Activated naive CD4-positive, alpha-beta T cell treated with anti-CD3 and anti-CD28 coated beads, Interleukin-2, amount 10 ng/mL, durations not matched to agents 7 days and 5 days (primary cell): ENCODE data around the gene ZNF83.
"Not testable (repeated sequence)": the region's sequence is repeated elsewhere in the genome, so short reads cannot be mapped to it uniquely, and the experiment has no call there.

ENCODE experiments used
- CTCF ChIA-PET: fragments of 350-600 bp; sonication (Branson Sonifier 250); formaldehyde crosslinking; loops from one replicate; lab custom pipeline; 2021; ENCODE audit warnings: antibody characterized with exemption; lab: Charles Lee
- DNase-seq: peaks from one replicate; pipeline ENCODE4 v3.0.0-alpha.2; 2020
- H3K27ac Mint-ChIP-seq: one replicate; pipeline ENCODE4 v1.8.0; 2021; ENCODE audit warnings: mild to moderate bottlenecking, moderate library complexity, mixed read lengths
- H3K27me3 Mint-ChIP-seq: one replicate; pipeline ENCODE4 v1.8.0; 2021; ENCODE audit warnings: mild to moderate bottlenecking, mixed read lengths
- H3K36me3 Mint-ChIP-seq: one replicate; pipeline ENCODE4 v1.8.0; 2021; ENCODE audit warnings: mixed read lengths
- H3K4me1 Mint-ChIP-seq: one replicate; pipeline ENCODE4 v1.8.0; 2021; ENCODE audit warnings: mixed read lengths
- H3K4me3 Mint-ChIP-seq: one replicate; pipeline ENCODE4 v1.8.0; 2021; ENCODE audit warnings: mild to moderate bottlenecking, moderate library complexity, mixed read lengths
- H3K9me3 Mint-ChIP-seq: one replicate; pipeline ENCODE4 v1.8.0; 2021; ENCODE audit warnings: mixed read lengths

ZNF83 gene

DNA sequence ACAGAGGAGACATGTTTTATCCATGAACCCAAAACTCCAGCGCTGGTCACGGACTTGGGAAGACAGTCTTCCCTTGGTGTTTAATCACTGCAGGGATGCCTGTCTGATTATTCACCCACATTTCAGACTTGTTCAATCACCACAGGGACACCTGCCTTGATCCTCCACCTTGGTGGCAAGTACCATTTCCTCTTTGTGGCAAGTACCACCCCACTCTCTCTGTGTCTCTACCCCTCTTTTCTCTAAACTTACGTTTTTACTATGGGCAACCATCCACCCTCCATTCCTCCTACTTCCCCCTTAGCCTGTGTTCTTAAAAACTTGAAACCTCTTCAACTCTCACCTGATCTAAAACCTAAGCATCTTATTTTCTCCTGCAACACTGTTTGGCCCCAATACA lies 16.8 kb downstream of the ZNF83 start:
- no peaks in the 10 kb centered on the region for H3K27me3 Mint-ChIP-seq
- peaks cover 40% of the 10 kb centered on the region for H3K9me3 Mint-ChIP-seq
- peaks cover 32% of the 10 kb centered on the region for H3K36me3 Mint-ChIP-seq
- no peak for DNase-seq
- H3K27ac Mint-ChIP-seq = no peak overlapping the region
- CTCF ChIA-PET = no interaction called here
- H3K4me1 Mint-ChIP-seq = peaks cover 7% of the 10 kb centered on the region
- no peak overlapping the region for H3K4me3 Mint-ChIP-seq

GRCh38 chr19:52613299-52613906 lies 24.8 kb downstream of the ZNF83 start:
- Mint-ChIP-seq H3K27ac (no peak overlapping the region), H3K27me3 (no peaks in the 10 kb centered on the region), H3K4me1 (no peaks in the 10 kb centered on the region), H3K9me3 (peaks cover 67% of the 10 kb centered on the region), H3K36me3 (peaks cover 88% of the 10 kb centered on the region), H3K4me3 (no peak overlapping the region)
- no peak for DNase-seq
- CTCF ChIA-PET = no interaction called here

DNA sequence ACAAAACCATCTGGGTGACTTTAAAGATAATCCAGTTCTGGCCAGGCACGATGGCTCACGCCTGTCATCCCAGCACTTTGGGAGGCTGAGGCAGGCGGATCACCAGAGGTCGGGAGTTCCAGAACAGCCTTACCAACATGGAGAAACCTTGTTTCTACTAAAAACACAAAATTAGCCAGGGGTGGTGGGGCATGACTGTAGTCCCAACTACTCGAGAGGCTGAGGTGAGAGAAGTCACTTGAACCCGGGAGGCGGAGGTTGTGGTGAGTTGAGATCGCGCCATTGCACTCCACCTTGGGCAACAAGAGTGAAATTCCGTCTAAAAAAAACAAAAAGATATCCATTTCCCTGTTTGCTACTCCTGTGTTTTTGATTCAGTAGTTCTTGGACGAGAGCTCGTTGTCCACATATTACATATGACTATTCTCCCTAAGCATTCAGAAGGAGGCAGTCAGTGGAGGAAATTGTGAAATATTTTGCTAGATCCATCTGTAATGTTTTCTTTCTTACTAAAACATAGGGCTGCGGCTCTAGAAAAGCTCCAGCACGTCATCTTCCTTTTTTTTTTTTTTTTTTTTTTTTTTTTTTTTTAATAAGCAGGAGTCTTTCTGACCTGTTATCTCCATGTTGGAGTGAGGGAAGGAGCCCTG lies 34.5 kb downstream of the ZNF83 start:
- H3K4me3 Mint-ChIP-seq = no peak overlapping the region
- CTCF ChIA-PET = no interaction called here
- peaks cover 24% of the 10 kb centered on the region for H3K4me1 Mint-ChIP-seq
- no peak overlapping the region for H3K27ac Mint-ChIP-seq
- DNase-seq = no peak
- H3K9me3 Mint-ChIP-seq = peaks cover 52% of the 10 kb centered on the region
- H3K27me3 Mint-ChIP-seq = no peaks in the 10 kb centered on the region
- peaks cover 61% of the 10 kb centered on the region for H3K36me3 Mint-ChIP-seq

DNA sequence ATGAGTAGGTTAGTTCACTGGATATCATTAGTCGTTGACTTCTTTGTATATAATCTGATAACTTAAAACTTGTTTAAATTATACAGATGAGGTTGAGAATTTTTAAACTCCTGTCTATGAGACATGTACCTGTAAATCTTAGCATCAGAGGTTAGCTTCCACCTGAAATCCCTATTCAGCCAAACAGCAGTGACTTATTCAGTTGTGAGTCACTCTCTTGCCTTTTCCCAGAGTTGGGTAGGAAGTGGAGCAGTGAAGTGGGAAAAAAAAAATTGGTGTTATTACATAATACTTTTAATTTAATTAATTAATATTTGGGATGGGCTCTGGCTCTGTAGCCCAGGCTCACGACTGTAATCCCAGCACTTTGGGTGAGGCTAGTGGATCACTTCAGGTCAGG lies 35.2 kb downstream of the ZNF83 start:
- Mint-ChIP-seq H3K4me1 (peaks cover 24% of the 10 kb centered on the region), H3K4me3 (peak overlapping the region; percentile 80), H3K27me3 (no peaks in the 10 kb centered on the region), H3K27ac (peak overlapping the region; percentile 65), H3K36me3 (peaks cover 57% of the 10 kb centered on the region), H3K9me3 (peaks cover 53% of the 10 kb centered on the region)
- DNase-seq = no peak
- CTCF ChIA-PET = no interaction called here

GRCh38 chr19:52601974-52602366 lies 36.2 kb downstream of the ZNF83 start:
- Mint-ChIP-seq H3K9me3 (peaks cover 57% of the 10 kb centered on the region), H3K36me3 (peaks cover 61% of the 10 kb centered on the region), H3K4me1 (peaks cover 24% of the 10 kb centered on the region), H3K27ac (peak overlapping the region; percentile 83), H3K4me3 (peak overlapping the region; percentile 80)
- CTCF ChIA-PET = interaction anchor here (0.6 to 1.1 kb wide), 2 partner anchors 244 to 295 kb away, joined by 3 to 4 read pairs; no protein-coding TSS in a partner anchor
- peak; percentile 22 for DNase-seq
- not testable (repeated sequence) for H3K27me3 Mint-ChIP-seq

- Mint-ChIP-seq H3K36me3 (peaks cover 62% of the 10 kb centered on the region), H3K27me3 (no peaks in the 10 kb centered on the region), H3K27ac (peak overlapping the region; percentile 83), H3K4me1 (peaks cover 22% of the 10 kb centered on the region), H3K9me3 (peaks cover 57% of the 10 kb centered on the region), H3K4me3 (peak overlapping the region; percentile 80)
- CTCF ChIA-PET = interaction anchor here (0.6 to 1.1 kb wide), 2 partner anchors 244 to 294 kb away, joined by 3 to 4 read pairs; no protein-coding TSS in a partner anchor
- peak; percentile 96 for DNase-seq
Measured at GRCh38 chr19:52601025-52601973, 36.9 kb downstream of the ZNF83 start.

DNA sequence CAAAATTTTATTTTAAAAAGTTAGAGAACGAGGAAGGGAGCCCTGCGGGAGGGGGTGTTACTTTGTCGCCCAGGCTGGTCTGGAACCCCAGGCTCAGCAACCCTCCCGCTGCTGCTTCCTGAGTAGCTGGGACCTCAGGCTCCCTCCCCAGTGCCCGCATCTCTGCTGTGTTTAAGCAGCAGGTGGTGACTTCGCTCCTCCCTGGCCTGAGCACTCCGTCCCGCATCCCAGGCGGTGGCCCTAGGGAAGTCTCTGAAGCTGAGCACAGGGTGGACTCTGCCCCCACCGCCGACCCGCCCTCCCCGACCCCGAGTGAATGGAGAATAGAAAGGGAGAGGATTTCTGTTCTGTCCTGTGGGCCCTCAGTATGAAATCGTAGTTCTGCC lies 37.5 kb downstream of the ZNF83 start:
- Mint-ChIP-seq H3K27ac (no peak overlapping the region), H3K36me3 (peaks cover 63% of the 10 kb centered on the region), H3K9me3 (peaks cover 58% of the 10 kb centered on the region), H3K4me1 (peaks cover 17% of the 10 kb centered on the region), H3K4me3 (peak overlapping the region; percentile 80), H3K27me3 (no peaks in the 10 kb centered on the region)
- CTCF ChIA-PET = no interaction called here
- DNase-seq = peak; percentile 28

- no peaks in the 10 kb centered on the region for H3K27me3 Mint-ChIP-seq
- CTCF ChIA-PET = no interaction called here
- peaks cover 14% of the 10 kb centered on the region for H3K4me1 Mint-ChIP-seq
- no peak overlapping the region for H3K27ac Mint-ChIP-seq
- H3K9me3 Mint-ChIP-seq = peaks cover 60% of the 10 kb centered on the region
- no peak overlapping the region for H3K4me3 Mint-ChIP-seq
- no peak for DNase-seq
- peaks cover 66% of the 10 kb centered on the region for H3K36me3 Mint-ChIP-seq
Measured at GRCh38 chr19:52599241-52599640, 38.9 kb downstream of the ZNF83 start.

GRCh38 chr19:52593441-52593840 lies 44.7 kb downstream of the ZNF83 start:
- H3K4me3 Mint-ChIP-seq, H3K27ac Mint-ChIP-seq, H3K4me1 Mint-ChIP-seq, CTCF ChIA-PET, DNase-seq, H3K27me3 Mint-ChIP-seq: not testable (repeated sequence)
- H3K36me3 Mint-ChIP-seq = peaks cover 76% of the 10 kb centered on the region
- peaks cover 48% of the 10 kb centered on the region for H3K9me3 Mint-ChIP-seq

DNA sequence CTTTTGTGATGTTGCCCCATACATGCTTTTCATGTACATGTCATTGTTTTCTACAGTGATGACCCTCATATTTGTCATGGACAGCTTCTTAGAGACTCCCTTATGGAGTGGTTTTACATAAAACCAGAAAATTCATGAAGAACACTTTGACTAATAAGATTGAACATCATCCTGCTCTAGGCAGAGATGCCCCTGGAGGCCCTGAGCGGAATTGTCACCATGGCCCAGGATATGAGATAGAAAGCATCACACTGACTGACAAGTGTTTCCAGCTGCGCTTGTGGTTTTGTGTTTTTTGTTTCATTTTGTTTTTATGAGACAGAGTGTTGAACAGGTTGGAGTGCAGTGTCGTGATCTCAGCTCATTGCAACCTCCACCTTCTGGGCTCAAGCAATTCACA lies 45.9 kb downstream of the ZNF83 start:
- Mint-ChIP-seq H3K4me1 (no peaks in the 10 kb centered on the region), H3K27ac (no peak overlapping the region), H3K36me3 (peaks cover 77% of the 10 kb centered on the region), H3K9me3 (peaks cover 46% of the 10 kb centered on the region), H3K4me3 (no peak overlapping the region), H3K27me3 (no peaks in the 10 kb centered on the region)
- CTCF ChIA-PET = no interaction called here
- DNase-seq = peak; percentile 22

DNA sequence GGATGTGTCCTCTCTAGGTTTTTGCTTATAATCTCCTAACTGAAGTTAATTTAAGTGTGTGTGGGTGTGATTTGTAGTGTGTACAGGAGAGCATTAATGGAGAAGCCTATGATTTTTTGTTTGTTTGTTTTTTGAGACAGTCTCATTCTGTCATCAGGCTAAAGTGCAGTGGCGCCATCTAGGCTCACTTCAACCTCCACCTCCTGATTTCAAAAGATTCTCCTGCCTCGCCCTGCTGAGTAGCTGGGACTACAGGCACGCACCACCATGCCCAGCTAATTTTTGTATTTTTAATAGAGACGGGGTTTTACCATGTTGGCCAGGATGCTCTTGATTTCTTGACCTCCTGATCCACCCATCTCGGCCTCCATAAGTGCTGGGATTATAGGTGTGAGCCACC lies 47.4 kb downstream of the ZNF83 start:
- no peak for DNase-seq
- no peak overlapping the region for H3K27ac Mint-ChIP-seq
- no peaks in the 10 kb centered on the region for H3K27me3 Mint-ChIP-seq
- no peak overlapping the region for H3K4me3 Mint-ChIP-seq
- H3K4me1 Mint-ChIP-seq = no peaks in the 10 kb centered on the region
- CTCF ChIA-PET = no interaction called here
- H3K36me3 Mint-ChIP-seq = peaks cover 74% of the 10 kb centered on the region
- peaks cover 37% of the 10 kb centered on the region for H3K9me3 Mint-ChIP-seq

GRCh38 chr19:52585604-52586003 lies 52.6 kb downstream of the ZNF83 start:
- Mint-ChIP-seq H3K27ac (no peak overlapping the region), H3K4me3 (no peak overlapping the region), H3K9me3 (peaks cover 49% of the 10 kb centered on the region), H3K36me3 (peaks cover 85% of the 10 kb centered on the region), H3K4me1 (no peaks in the 10 kb centered on the region), H3K27me3 (no peaks in the 10 kb centered on the region)
- CTCF ChIA-PET = no interaction called here
- no peak for DNase-seq

DNA sequence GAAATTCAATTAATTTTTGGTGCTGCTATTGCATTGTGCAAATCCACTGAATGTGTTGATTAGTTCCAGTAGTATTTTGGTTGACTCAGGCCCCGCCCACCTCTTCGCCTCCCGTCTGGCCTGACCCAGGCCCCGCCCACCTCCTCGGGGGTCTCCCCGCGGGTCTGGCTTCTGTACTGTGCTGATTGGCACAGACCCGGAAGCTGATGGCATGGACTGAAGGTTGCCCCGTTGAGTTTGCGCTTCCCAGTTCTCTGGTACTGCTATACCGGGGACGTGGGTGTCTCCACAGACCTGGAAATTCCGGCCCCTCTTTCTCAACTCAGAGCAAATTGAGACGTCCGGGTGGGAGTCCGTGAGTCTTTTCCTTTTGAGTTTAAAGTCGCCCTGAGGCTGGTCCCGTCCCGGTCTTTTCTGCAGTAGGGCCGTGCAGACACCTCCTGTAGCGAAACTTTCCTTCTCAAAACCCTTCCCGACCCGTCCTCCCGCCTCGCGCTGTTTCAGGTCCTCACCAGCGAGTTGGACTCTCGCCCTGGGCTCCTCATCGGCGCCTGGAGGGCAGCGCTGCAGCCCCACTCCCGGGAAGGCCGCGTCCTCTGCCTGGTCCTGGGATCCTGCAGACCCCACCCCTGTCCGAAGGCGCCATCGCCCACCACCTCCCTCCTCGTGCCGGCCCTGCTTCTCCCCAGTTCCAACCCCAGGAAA lies 53.3 kb downstream of the ZNF83 start:
- H3K4me1 Mint-ChIP-seq = no peaks in the 10 kb centered on the region

More for the DNA sequence above, 53.3 kb downstream of the ZNF83 start:
- no peaks in the 10 kb centered on the region for H3K27me3 Mint-ChIP-seq
- peaks cover 48% of the 10 kb centered on the region for H3K9me3 Mint-ChIP-seq
- CTCF ChIA-PET = no interaction called here
- no peak for DNase-seq
- H3K4me3 Mint-ChIP-seq = no peak overlapping the region
- no peak overlapping the region for H3K27ac Mint-ChIP-seq
- H3K36me3 Mint-ChIP-seq = peaks cover 82% of the 10 kb centered on the region
